Measurements from ENCODE around the gene TBX18. TPM values are rescaled to one million over a fixed set of nuclear protein-coding genes. Genes with fewer than 3 reads are reported as not detected.

The TBX18 gene
- total and polyA plus RNA-seq, 4 donors = 7.9 to 32.8 (median 19.0) TPM

DNA sequence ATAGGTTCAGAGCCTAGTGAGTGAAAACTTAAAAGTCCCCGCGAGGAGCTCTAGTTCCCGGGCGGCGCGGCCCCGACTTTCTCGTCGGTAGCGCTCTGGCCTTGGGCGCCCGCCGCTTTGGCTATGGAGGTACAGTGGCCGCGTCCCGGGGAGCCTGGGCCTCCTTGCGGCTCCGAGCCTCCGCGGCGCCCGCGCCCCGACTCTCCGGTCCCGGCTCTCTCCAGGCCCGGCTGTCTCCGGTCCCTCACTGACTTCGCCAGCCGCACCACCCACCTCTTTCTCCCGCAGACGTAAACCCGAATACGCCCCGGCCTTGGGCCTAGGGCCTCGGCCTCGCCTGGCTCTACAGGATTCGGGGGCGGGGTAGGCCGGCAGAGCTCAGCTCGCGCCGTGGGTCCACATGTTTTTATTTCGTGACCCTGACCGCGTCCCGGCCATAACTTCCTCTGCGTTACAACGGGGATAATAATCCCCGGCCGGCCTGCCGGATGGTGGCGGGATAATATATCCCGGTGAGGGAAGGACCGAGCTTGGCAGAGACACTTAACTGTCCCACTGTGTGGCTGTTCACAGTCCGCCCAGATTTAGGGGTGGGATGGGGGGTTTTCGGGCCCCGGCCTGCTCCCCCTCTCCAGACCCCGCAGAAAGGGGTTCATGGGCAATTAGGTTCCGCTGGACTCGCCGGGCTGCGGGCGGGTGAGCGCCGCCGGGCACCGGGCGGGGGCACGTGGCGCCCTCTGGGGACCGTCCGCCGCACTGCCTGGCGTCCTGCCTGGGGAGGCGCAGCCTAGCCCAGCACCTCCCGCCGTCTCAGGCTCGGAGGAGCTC is 10.0 kb upstream of the TBX18 start:
- DNase-seq (ENCODE audit: low read depth in 4 of 6, low spot score in 6 of 6) = peak in 3 of 6 donors; percentile 5 to 65 (median 12)
- peaks cover 23% of the 10 kb centered on the region for H3K4me1 ChIP-seq (ENCODE audit: control insufficient read depth, insufficient read depth, low read length)
- under 1% methylated on average over 79 of the region's 79 CpGs for WGBS (ENCODE audit: insufficient coverage)
- H3K4me3 ChIP-seq (ENCODE audit: low read depth, low read length) = peak overlapping the region; percentile 28
- H3K27me3 ChIP-seq (ENCODE audit: control insufficient read depth, insufficient read depth, low read length) = peaks cover 98% of the 10 kb centered on the region
- H3K27ac ChIP-seq (ENCODE audit: low read depth, low read length) = peak overlapping the region; percentile 45
- H3K36me3 ChIP-seq (ENCODE audit: control insufficient read depth, insufficient read depth, low read length) = no peaks in the 10 kb centered on the region
- H3K9me3 ChIP-seq (ENCODE audit: control insufficient read depth, insufficient read depth, low read length) = peaks cover 1% of the 10 kb centered on the region

DNA sequence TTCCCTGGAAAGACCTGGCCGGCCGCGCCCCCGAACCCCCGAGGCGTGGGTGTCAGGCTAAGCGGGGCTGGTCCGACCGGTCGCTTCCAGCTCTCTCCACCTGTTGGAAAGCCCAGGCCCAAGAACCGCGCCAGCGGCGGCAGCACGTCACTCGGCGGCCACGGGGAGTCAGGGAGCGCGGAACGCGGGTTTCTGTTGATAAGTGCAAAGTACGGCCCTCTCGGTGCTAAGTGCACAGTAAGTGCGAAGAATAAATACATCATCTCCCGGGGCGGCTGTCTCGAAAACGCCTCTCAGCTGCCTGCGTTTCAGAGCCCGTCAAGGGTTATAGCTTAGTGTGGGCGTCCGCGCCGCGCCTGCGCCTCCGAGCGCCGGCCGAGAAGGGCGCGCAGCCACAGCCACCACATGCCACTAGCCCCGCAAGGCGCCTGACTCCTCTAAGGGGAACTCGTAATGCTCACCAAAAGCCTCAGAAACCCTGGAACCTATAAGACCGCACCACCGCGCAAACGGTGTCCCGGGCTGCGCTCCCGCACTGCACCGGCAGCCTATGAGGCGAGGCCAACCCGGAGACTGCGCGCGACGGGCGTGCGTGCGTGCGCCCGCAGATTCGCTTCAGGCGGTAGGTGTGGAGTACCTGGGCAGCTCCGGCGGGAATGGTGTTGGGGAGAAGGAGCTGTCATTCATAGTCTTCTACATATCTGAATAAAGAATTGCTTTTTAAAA is 9.2 kb upstream of the TBX18 start:
- Histone ChIP-seq H3K4me1 (ENCODE audit: control insufficient read depth, insufficient read depth, low read length) (peaks cover 27% of the 10 kb centered on the region), H3K4me3 (ENCODE audit: low read depth, low read length) (peak overlapping the region; percentile 28), H3K27me3 (ENCODE audit: control insufficient read depth, insufficient read depth, low read length) (peaks cover 99% of the 10 kb centered on the region), H3K36me3 (ENCODE audit: control insufficient read depth, insufficient read depth, low read length) (no peaks in the 10 kb centered on the region), H3K27ac (ENCODE audit: low read depth, low read length) (peak overlapping the region; percentile 76), H3K9me3 (ENCODE audit: control insufficient read depth, insufficient read depth, low read length) (peaks cover 1% of the 10 kb centered on the region)
- DNase-seq (ENCODE audit: low read depth in 4 of 6, low spot score in 6 of 6) = peak in 3 of 6 donors; percentile 29 to 73 (median 65)
- WGBS (ENCODE audit: insufficient coverage) = under 1% methylated on average over 67 of the region's 69 CpGs

DNA sequence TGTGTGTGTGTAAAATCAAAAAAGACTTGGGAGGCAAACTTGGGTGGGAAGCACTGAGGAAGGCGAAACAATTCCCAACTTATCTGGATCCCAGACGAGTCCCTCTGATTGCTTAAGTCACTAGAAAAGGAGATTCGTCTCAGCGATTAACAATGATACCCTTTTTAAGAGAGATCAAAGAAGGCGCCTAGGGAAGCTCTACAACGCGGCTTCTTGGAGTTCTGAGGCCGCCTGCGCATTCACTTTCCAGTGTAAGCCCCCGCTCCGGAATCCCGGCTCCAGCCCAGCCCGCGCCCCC is 8.7 kb upstream of the TBX18 start:
- peak overlapping the region; percentile 28 for H3K4me3 ChIP-seq (ENCODE audit: low read depth, low read length)
- H3K27ac ChIP-seq (ENCODE audit: low read depth, low read length) = peak overlapping the region; percentile 76
- H3K27me3 ChIP-seq (ENCODE audit: control insufficient read depth, insufficient read depth, low read length) = peaks cover 99% of the 10 kb centered on the region
- H3K9me3 ChIP-seq (ENCODE audit: control insufficient read depth, insufficient read depth, low read length) = peaks cover 1% of the 10 kb centered on the region
- under 1% methylated on average over 13 of the region's 14 CpGs for WGBS (ENCODE audit: insufficient coverage)
- peak in 1 of 6 donors; percentile 41 for DNase-seq (ENCODE audit: low read depth in 4 of 6, low spot score in 6 of 6)
- peaks cover 30% of the 10 kb centered on the region for H3K4me1 ChIP-seq (ENCODE audit: control insufficient read depth, insufficient read depth, low read length)
- H3K36me3 ChIP-seq (ENCODE audit: control insufficient read depth, insufficient read depth, low read length) = no peaks in the 10 kb centered on the region

DNA sequence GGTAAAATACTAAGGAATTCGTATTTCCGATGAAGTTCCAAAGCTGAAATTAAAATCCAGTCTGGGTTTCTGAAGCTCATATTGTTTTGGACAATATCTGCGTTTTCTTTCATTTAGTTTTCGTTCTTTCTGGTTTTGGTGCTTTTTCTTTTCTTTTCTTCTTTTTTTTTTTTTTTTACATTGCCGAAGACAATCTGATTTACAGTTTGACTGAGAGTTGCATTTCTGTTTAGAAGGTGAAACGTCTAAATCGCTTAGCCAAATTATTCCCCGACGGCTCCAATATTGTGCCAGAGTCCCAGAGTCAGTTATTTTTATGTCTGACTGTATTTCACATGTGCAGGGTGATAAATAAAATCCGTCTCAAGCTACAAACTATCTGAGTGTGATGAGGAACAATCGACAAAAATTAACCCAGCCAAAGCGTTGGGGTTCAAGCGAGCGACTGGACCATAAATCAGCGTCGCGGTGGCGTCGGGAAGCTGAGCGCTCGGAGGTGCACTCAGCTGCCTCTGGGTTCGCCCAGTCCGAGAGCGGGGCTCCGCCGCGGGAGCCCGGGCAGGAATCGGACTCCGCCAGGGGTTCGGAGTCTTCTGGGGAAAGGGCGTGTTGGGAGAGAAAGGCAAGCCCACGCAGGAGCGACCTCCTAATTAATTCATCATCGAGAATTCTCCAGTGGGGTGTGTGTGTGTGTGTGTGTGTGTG is 8.2 kb upstream of the TBX18 start:
- DNase-seq (ENCODE audit: low read depth in 4 of 6, low spot score in 6 of 6) = peak in 3 of 6 donors; percentile 29 to 55 (median 44)
- Histone ChIP-seq H3K9me3 (ENCODE audit: control insufficient read depth, insufficient read depth, low read length) (peaks cover 1% of the 10 kb centered on the region), H3K4me1 (ENCODE audit: control insufficient read depth, insufficient read depth, low read length) (peaks cover 30% of the 10 kb centered on the region), H3K36me3 (ENCODE audit: control insufficient read depth, insufficient read depth, low read length) (no peaks in the 10 kb centered on the region), H3K4me3 (ENCODE audit: low read depth, low read length) (no peak overlapping the region), H3K27ac (ENCODE audit: low read depth, low read length) (peak overlapping the region; percentile 76), H3K27me3 (ENCODE audit: control insufficient read depth, insufficient read depth, low read length) (peaks cover 99% of the 10 kb centered on the region)
- 1% methylated on average over 19 of the region's 35 CpGs for WGBS (ENCODE audit: insufficient coverage)

DNA sequence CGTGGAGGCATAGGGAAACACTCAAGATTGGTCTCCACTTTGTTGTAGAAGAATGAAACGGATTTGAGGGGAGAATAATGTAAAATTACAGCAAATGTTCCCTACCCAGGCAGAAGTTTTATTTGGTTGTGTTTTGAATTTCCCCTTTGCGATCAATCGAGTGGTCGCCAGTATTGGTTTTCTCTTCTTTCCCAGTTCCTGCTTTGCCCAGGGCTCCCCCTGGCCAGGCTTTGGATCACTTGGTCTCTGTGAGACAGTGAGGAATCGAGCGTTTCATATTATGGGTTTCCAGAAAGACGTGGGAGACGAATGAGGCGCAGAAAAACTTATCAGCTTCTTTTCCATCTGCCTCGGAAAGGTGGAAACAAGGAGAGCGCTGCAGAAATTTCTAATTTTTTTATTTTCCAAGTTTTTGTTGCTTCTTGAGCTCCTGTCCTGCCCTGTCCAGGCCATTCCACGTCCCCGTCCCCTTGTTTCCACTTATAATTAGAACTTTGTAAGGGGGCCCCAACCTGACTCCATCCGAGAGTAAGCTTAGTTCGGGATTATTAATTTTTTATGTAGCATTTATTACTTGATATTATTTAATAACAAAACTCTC is 7.5 kb upstream of the TBX18 start:
- 0% methylated on average over 2 of the region's 16 CpGs for WGBS (ENCODE audit: insufficient coverage)
- DNase-seq (ENCODE audit: low read depth in 4 of 6, low spot score in 6 of 6) = peak in 3 of 6 donors; percentile 41 to 61 (median 60)
- Histone ChIP-seq H3K9me3 (ENCODE audit: control insufficient read depth, insufficient read depth, low read length) (peaks cover 1% of the 10 kb centered on the region), H3K27me3 (ENCODE audit: control insufficient read depth, insufficient read depth, low read length) (peaks cover 99% of the 10 kb centered on the region), H3K4me3 (ENCODE audit: low read depth, low read length) (no peak overlapping the region), H3K4me1 (ENCODE audit: control insufficient read depth, insufficient read depth, low read length) (peaks cover 35% of the 10 kb centered on the region), H3K36me3 (ENCODE audit: control insufficient read depth, insufficient read depth, low read length) (no peaks in the 10 kb centered on the region), H3K27ac (ENCODE audit: low read depth, low read length) (no peak overlapping the region)

DNA sequence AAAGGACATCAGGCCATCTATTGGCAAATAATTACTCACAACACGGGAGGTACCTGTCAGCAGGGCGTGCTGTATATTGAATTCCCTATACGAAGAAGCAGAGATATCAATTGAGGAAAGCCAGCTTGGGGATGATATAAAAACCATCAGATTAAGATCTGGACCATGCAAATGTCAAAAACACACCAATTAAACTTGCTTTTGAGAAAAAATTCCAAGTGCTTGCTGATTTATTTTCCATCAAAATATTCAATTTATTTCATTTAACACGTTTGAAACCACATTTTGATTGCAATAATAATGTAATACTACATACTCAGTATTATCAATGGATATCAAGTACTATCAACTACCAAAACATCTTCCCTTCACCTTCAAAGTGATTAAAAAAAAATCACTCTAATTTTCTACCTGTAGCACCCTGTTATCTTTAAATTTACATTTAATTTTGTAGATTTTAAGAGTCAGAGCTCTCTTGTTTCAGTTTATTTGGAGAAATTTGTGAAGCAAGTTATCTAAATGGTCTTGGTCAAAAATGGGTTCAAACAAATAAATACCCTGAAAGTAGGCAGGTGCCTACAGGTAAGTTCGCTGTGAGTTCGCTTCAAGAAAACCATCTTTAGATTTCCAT is 6.8 kb upstream of the TBX18 start:
- WGBS (ENCODE audit: insufficient coverage) = 0% methylated on average over 2 of the region's 6 CpGs
- DNase-seq (ENCODE audit: low read depth in 4 of 6, low spot score in 6 of 6) = peak in 3 of 6 donors; percentile 22 to 42 (median 25)
- H3K9me3 ChIP-seq (ENCODE audit: control insufficient read depth, insufficient read depth, low read length) = peaks cover 1% of the 10 kb centered on the region
- H3K27me3 ChIP-seq (ENCODE audit: control insufficient read depth, insufficient read depth, low read length) = peaks cover 100% of the 10 kb centered on the region
- H3K4me3 ChIP-seq (ENCODE audit: low read depth, low read length) = no peak overlapping the region
- no peak overlapping the region for H3K27ac ChIP-seq (ENCODE audit: low read depth, low read length)
- H3K4me1 ChIP-seq (ENCODE audit: control insufficient read depth, insufficient read depth, low read length) = peaks cover 41% of the 10 kb centered on the region
- H3K36me3 ChIP-seq (ENCODE audit: control insufficient read depth, insufficient read depth, low read length) = no peaks in the 10 kb centered on the region

DNA sequence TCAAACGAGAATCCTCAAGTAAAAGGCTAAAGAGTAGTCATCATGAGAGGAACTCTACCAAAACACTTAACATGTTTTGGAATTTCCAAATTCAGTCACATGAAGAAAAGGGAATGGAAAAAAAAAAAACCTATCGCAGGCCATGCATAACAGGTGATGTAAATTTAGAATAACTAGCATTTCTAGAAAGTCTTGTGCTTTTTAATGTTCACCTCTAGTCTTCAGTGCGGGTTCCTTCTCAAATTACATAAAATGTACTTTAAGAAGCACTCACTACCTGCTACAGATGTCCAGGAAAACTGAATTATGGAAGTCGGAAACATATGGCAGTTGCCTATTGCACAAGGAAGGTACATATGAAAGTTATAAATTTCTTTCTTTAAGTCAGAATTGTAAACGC is 6.1 kb upstream of the TBX18 start:
- no CpG with 5 or more reads among the region's 5 CpGs for WGBS (ENCODE audit: insufficient coverage)
- Histone ChIP-seq H3K4me3 (ENCODE audit: low read depth, low read length) (no peak overlapping the region), H3K36me3 (ENCODE audit: control insufficient read depth, insufficient read depth, low read length) (no peaks in the 10 kb centered on the region), H3K9me3 (ENCODE audit: control insufficient read depth, insufficient read depth, low read length) (peaks cover 2% of the 10 kb centered on the region), H3K4me1 (ENCODE audit: control insufficient read depth, insufficient read depth, low read length) (peaks cover 44% of the 10 kb centered on the region), H3K27ac (ENCODE audit: low read depth, low read length) (no peak overlapping the region), H3K27me3 (ENCODE audit: control insufficient read depth, insufficient read depth, low read length) (peaks cover 100% of the 10 kb centered on the region)
- DNase-seq (ENCODE audit: low read depth in 4 of 6, low spot score in 6 of 6) = peak in 3 of 6 donors; percentile 13 to 44 (median 36)

DNA sequence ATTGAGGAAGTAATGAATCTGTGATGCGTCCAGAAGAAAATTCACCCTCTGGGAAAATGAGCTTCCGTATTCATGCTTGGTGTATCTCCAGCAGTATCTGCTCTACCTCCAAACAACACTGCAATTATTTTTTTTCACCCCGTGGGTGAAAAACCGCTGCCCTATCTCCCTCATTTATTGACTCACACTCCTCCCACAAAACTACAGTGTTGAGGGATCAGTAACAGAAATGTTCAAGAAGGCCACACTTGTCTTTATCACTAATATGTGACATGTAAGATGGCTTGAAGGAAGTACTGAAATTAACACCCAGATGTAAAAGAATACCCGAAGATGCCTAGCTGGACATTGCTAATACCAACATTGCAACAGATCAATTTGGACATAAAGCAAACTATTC is 4.9 kb upstream of the TBX18 start:
- 0% methylated on average over 2 of the region's 5 CpGs for WGBS (ENCODE audit: insufficient coverage)
- Histone ChIP-seq H3K4me3 (ENCODE audit: low read depth, low read length) (no peak overlapping the region), H3K9me3 (ENCODE audit: control insufficient read depth, insufficient read depth, low read length) (peaks cover 4% of the 10 kb centered on the region), H3K4me1 (ENCODE audit: control insufficient read depth, insufficient read depth, low read length) (peaks cover 41% of the 10 kb centered on the region), H3K36me3 (ENCODE audit: control insufficient read depth, insufficient read depth, low read length) (no peaks in the 10 kb centered on the region), H3K27me3 (ENCODE audit: control insufficient read depth, insufficient read depth, low read length) (peaks cover 100% of the 10 kb centered on the region), H3K27ac (ENCODE audit: low read depth, low read length) (no peak overlapping the region)
- DNase-seq (ENCODE audit: low read depth in 4 of 6, low spot score in 6 of 6) = peak in 3 of 6 donors; percentile 10 to 36 (median 33)
